GM21528 (cell line): ENCODE results near the gene ART4.

Experiments used
- ATAC-seq: cut with Tn5 transposase; IDR thresholded peaks from one replicate; pipeline ENCODE4 v1.9.1; 2021; ENCODE audit warnings: mild to moderate bottlenecking, moderate library complexity; ENCODE audit not compliant: unreplicated experiment, low FRiP score

The ART4 gene

GRCh38 chr12:14853961-14854360 is 10.6 kb upstream of the ART4 start:
- no peak for ATAC-seq

- ATAC-seq, result no peak
Observed at GRCh38 chr12:14852880-14853279, 9.6 kb upstream of the ART4 start.

GRCh38 chr12:14850929-14851663 is 7.8 kb upstream of the ART4 start:
- peak; percentile 66 for ATAC-seq

GRCh38 chr12:14849661-14850060 is 6.3 kb upstream of the ART4 start:
- no peak for ATAC-seq

- no peak for ATAC-seq
Observed at GRCh38 chr12:14846876-14847580, 3.7 kb upstream of the ART4 start.

- ATAC-seq, result no peak
Observed at GRCh38 chr12:14846042-14846587, 2.8 kb upstream of the ART4 start.

- ATAC-seq, result no peak
Observed at GRCh38 chr12:14845350-14845750, 2.0 kb upstream of the ART4 start.

- ATAC-seq, result no peak
Observed at GRCh38 chr12:14844401-14844800, 1.1 kb upstream of the ART4 start.

GRCh38 chr12:14842315-14842714 is 1.0 kb downstream of the ART4 start:
- no peak for ATAC-seq

- no peak for ATAC-seq
Observed at GRCh38 chr12:14841761-14842160, 1.6 kb downstream of the ART4 start.

GRCh38 chr12:14840616-14841015 is 2.7 kb downstream of the ART4 start:
- no peak for ATAC-seq

GRCh38 chr12:14839262-14839661 is 4.1 kb downstream of the ART4 start:
- no peak for ATAC-seq

GRCh38 chr12:14836336-14837210 is 6.8 kb downstream of the ART4 start:
- ATAC-seq, result no peak

- no peak for ATAC-seq
Observed at GRCh38 chr12:14834509-14834908, 8.8 kb downstream of the ART4 start.

- no peak for ATAC-seq
Observed at GRCh38 chr12:14833952-14834351, 9.4 kb downstream of the ART4 start.

- no peak for ATAC-seq
Observed at GRCh38 chr12:14833336-14833735, 10.0 kb downstream of the ART4 start.

- ATAC-seq, result no peak
Observed at GRCh38 chr12:14828892-14829291, 14.4 kb downstream of the ART4 start.

GRCh38 chr12:14827043-14827442 is 16.3 kb downstream of the ART4 start:
- no peak for ATAC-seq

- ATAC-seq, result no peak
Observed at GRCh38 chr12:14826491-14826890, 16.8 kb downstream of the ART4 start.

GRCh38 chr12:14825256-14825655 is 18.1 kb downstream of the ART4 start:
- ATAC-seq, result no peak
